ENCODE data around the gene SRRM4. TPM values are rescaled to one million over a fixed set of nuclear protein-coding genes. Genes with fewer than 3 reads are reported as not detected.

SRRM4 gene
- total RNA-seq, 4 donors from 2014 or later, result under 0.01 to 0.14 (median 0.09) TPM; not detected in 1

DNA sequence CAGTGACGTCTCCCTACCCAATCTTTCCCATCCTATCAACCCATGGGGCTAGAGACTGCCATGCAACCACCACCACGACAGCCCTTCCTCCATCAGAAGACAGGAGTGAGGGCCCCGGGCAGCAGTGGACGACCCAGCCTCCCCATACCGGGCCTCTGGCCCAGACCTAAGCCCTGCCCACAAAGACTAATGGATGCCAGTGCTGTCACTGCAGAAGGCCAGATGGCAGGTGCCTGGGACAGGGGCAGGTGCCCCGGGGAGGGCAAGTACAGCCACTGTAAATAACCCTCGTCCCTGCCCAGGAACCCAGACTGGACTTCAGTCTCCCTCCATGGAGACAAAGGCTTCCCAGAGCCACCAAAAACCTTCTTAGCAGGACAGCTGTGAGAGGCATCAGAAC is 177.1 kb downstream of the SRRM4 start:
- Histone ChIP-seq H3K4me3 (no peak overlapping the region), H3K9me3 (no peaks in the 10 kb centered on the region), H3K36me3 (no peaks in the 10 kb centered on the region), H3K27me3 (no peaks in the 10 kb centered on the region), H3K4me1 (no peaks in the 10 kb centered on the region), H3K27ac (no peak overlapping the region)
- DNase-seq, result no peak
- intact Hi-C loops (cut with DNase I; ENCODE audit: low total_unique reads), result no loop called here
- no peak for TF ChIP-seq POLR2A (IDR thresholded peaks at IDR 0.05)
- TF ChIP-seq, protein P1, sequence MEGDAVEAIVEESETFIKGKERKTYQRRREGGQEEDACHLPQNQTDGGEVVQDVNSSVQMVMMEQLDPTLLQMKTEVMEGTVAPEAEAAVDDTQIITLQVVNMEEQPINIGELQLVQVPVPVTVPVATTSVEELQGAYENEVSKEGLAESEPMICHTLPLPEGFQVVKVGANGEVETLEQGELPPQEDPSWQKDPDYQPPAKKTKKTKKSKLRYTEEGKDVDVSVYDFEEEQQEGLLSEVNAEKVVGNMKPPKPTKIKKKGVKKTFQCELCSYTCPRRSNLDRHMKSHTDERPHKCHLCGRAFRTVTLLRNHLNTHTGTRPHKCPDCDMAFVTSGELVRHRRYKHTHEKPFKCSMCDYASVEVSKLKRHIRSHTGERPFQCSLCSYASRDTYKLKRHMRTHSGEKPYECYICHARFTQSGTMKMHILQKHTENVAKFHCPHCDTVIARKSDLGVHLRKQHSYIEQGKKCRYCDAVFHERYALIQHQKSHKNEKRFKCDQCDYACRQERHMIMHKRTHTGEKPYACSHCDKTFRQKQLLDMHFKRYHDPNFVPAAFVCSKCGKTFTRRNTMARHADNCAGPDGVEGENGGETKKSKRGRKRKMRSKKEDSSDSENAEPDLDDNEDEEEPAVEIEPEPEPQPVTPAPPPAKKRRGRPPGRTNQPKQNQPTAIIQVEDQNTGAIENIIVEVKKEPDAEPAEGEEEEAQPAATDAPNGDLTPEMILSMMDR (IDR thresholded peaks at IDR 0.05), result no peak

DNA sequence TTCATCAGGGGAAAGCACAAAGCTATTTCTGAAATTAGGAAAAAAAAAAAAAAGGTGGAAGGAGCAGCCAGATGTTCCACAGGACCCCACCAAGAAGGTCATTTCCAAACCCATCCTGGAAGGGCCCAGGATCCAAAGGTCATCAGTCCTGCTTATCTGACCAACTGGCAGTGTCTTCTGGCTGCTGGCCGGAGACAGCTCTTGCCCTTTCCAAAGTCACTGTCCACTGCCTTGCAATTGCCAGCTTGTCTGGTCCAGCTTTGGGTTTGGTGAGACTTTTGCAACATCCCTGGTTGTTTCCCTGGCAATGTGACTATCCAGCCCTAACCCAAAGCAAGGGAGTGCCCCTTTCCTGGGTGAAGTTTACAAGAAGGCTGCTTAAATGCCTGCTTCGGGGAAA is 178.5 kb downstream of the SRRM4 start:
- H3K27ac ChIP-seq, result no peak overlapping the region
- no peaks in the 10 kb centered on the region for H3K9me3 ChIP-seq
- no peaks in the 10 kb centered on the region for H3K4me1 ChIP-seq
- H3K36me3 ChIP-seq, result no peaks in the 10 kb centered on the region
- intact Hi-C loops (cut with DNase I; ENCODE audit: low total_unique reads), result no loop called here
- H3K27me3 ChIP-seq, result no peaks in the 10 kb centered on the region
- H3K4me3 ChIP-seq, result no peak overlapping the region
- DNase-seq, result no peak
- no peak for TF ChIP-seq POLR2A (IDR thresholded peaks at IDR 0.05)
- TF ChIP-seq, protein P1 (IDR thresholded peaks at IDR 0.05), result no peak

GRCh38 chr12:119167902-119168301 is 186.6 kb downstream of the SRRM4 start:
- Histone ChIP-seq H3K9me3 (no peaks in the 10 kb centered on the region), H3K36me3 (no peaks in the 10 kb centered on the region), H3K27me3 (no peaks in the 10 kb centered on the region), H3K4me1 (no peaks in the 10 kb centered on the region), H3K4me3 (no peak overlapping the region), H3K27ac (no peak overlapping the region)
- no peak for DNase-seq
- intact Hi-C loops (cut with DNase I; ENCODE audit: low total_unique reads), result no loop called here
- TF ChIP-seq POLR2A (IDR thresholded peaks at IDR 0.05), result no peak
- TF ChIP-seq, protein P1 (IDR thresholded peaks at IDR 0.05), result no peak

DNA sequence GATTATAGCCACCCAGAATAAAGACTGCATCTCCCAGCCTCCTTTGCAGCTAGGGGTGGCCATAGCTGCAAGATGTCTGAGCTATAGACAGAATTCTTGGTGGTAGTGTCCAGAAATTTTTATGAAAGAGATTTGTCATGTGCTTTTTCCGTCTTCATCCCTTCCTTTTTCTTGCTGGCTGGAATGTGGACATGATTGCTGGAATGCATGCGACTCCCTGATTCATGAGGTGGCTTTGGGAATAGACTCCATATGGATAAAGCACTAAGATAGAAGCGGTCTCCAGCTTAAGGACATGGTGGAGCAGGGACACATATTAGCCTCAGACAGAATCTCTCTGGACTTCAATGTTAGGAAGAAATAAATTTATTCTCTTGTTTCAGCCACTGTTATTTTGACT is 187.4 kb downstream of the SRRM4 start:
- TF ChIP-seq, protein P1 (IDR thresholded peaks at IDR 0.05), result no peak
- no peak for TF ChIP-seq POLR2A (IDR thresholded peaks at IDR 0.05)
- Histone ChIP-seq H3K36me3 (no peaks in the 10 kb centered on the region), H3K9me3 (no peaks in the 10 kb centered on the region), H3K27ac (no peak overlapping the region), H3K4me3 (no peak overlapping the region), H3K27me3 (no peaks in the 10 kb centered on the region), H3K4me1 (no peaks in the 10 kb centered on the region)
- intact Hi-C loops (cut with DNase I; ENCODE audit: low total_unique reads), result no loop called here
- DNase-seq, result no peak

DNA sequence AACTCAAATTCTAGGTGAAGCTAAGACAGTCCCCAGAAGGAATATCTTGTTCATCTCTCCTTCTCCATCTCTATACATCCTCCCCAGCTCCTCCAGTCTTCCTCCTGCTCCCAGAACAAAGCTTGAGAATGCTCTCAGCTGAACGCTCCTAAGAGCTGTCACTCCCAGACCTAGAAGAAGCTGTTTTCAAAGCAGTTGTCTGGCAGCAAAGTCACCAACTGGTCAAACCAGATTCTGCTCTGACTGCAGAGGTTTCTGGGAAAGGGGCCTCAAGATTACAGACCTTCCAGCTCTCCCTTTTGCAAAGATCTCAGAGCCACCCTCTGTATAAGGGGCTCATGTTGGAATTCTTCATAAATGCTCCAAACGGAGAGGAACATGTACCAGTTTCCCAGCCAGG is 187.8 kb downstream of the SRRM4 start:
- Histone ChIP-seq H3K27ac (no peak overlapping the region), H3K27me3 (no peaks in the 10 kb centered on the region), H3K4me1 (no peaks in the 10 kb centered on the region), H3K36me3 (no peaks in the 10 kb centered on the region), H3K9me3 (no peaks in the 10 kb centered on the region), H3K4me3 (no peak overlapping the region)
- intact Hi-C loops (cut with DNase I; ENCODE audit: low total_unique reads), result no loop called here
- no peak for DNase-seq
- TF ChIP-seq POLR2A (IDR thresholded peaks at IDR 0.05), result no peak
- TF ChIP-seq, protein P1 (IDR thresholded peaks at IDR 0.05), result no peak

Measured in uterus (tissue), 4 donors.